GOT3 (cell line): ENCODE data around the gene BCAS3.

ENCODE experiments used
- DNase-seq: peaks from one replicate; lab custom pipeline; 2025; ENCODE audit warnings: mixed read lengths; lab: John Stamatoyannopoulos, UW

BCAS3 gene

GRCh38 chr17:61384692-61385576 is 707.3 kb downstream of the BCAS3 start:
- DNase-seq, result no peak

GRCh38 chr17:61385577-61386236 is 708.1 kb downstream of the BCAS3 start:
- DNase-seq, result no peak

GRCh38 chr17:61386251-61386650 is 708.6 kb downstream of the BCAS3 start:
- no peak for DNase-seq

- DNase-seq, result no peak
Observed at GRCh38 chr17:61387011-61387410, 709.4 kb downstream of the BCAS3 start.

- no peak for DNase-seq
Observed at GRCh38 chr17:61387511-61388305, 710.1 kb downstream of the BCAS3 start.

GRCh38 chr17:61388561-61389356 is 711.1 kb downstream of the BCAS3 start:
- DNase-seq, result no peak

- DNase-seq, result no peak
Observed at GRCh38 chr17:61389670-61390478, 712.2 kb downstream of the BCAS3 start.

GRCh38 chr17:61390479-61390791 is 712.8 kb downstream of the BCAS3 start:
- no peak for DNase-seq

GRCh38 chr17:61391595-61392291 is 714.1 kb downstream of the BCAS3 start:
- no peak for DNase-seq

GRCh38 chr17:61392679-61393078 is 715.0 kb downstream of the BCAS3 start:
- DNase-seq, result no peak

GRCh38 chr17:61393550-61393903 is 715.9 kb downstream of the BCAS3 start:
- DNase-seq, result no peak

- no peak for DNase-seq
Observed at GRCh38 chr17:61393904-61394629, 716.4 kb downstream of the BCAS3 start.

- no peak for DNase-seq
Observed at GRCh38 chr17:61394630-61395408, 717.2 kb downstream of the BCAS3 start.

GRCh38 chr17:61395409-61395982 is 717.8 kb downstream of the BCAS3 start:
- no peak for DNase-seq

GRCh38 chr17:61395983-61396585 is 718.4 kb downstream of the BCAS3 start:
- DNase-seq, result no peak

GRCh38 chr17:61396586-61397085 is 719.0 kb downstream of the BCAS3 start:
- no peak for DNase-seq

- no peak for DNase-seq
Observed at GRCh38 chr17:61397086-61397842, 719.6 kb downstream of the BCAS3 start.
